OCI-LY1 (cell line): Measurements from ENCODE around the gene ROR1.

Experiments
- H2AFZ ChIP-seq: fragments of 200-600 bp; sonication (generic), shearing (Covaris generic); 2 replicates; pipeline ENCODE4 v1.6.0; 2014; ENCODE audit warnings: antibody characterized with exemption, mild to moderate bottlenecking, low read length
- H3F3A ChIP-seq: fragments of 200-600 bp; sonication (generic), shearing (Covaris generic); 2 replicates; pipeline ENCODE4 v1.6.0; 2014; ENCODE audit warnings: mild to moderate bottlenecking, antibody characterized with exemption, low read length, moderate library complexity; ENCODE audit not compliant: insufficient read depth
- H3K27ac ChIP-seq: fragments of 200-600 bp; sonication (generic); 2 replicates; pipeline ENCODE4 v1.5.1; 2014; ENCODE audit warnings: low read length, mixed run types, mild to moderate bottlenecking, low read depth; ENCODE audit not compliant: poor library complexity, severe bottlenecking
- H3K27me3 ChIP-seq: fragments of 200-600 bp; sonication (generic); 2 replicates; pipeline ENCODE4 v1.6.0; 2014; ENCODE audit warnings: antibody characterized with exemption, mild to moderate bottlenecking, low read length, moderate library complexity; ENCODE audit not compliant: insufficient read depth
- H3K36me3 ChIP-seq: fragments of 200-600 bp; sonication (generic); 2 replicates; pipeline ENCODE4 v1.6.1; 2014; ENCODE audit warnings: mild to moderate bottlenecking, antibody characterized with exemption, low read length, moderate library complexity, mixed read lengths; ENCODE audit not compliant: insufficient read depth
- H3K4me1 ChIP-seq: fragments of 200-600 bp; sonication (generic); 2 replicates; pipeline ENCODE4 v1.5.1; 2014; ENCODE audit warnings: mild to moderate bottlenecking, low read length, moderate library complexity; ENCODE audit not compliant: insufficient read depth, severe bottlenecking
- H3K4me2 ChIP-seq: fragments of 200-600 bp; sonication (generic), shearing (Covaris generic); 2 replicates; pipeline ENCODE4 v1.6.1; 2014; ENCODE audit warnings: low read length
- H3K4me3 ChIP-seq: fragments of 200-600 bp; sonication (generic); 2 replicates; pipeline ENCODE4 v1.5.1; 2014; ENCODE audit warnings: low read length, low read depth, mild to moderate bottlenecking, mixed read lengths; ENCODE audit not compliant: poor library complexity, severe bottlenecking
- H3K79me2 ChIP-seq: fragments of 200-600 bp; shearing (Covaris generic); 2 replicates; pipeline ENCODE4 v1.6.1; 2016; ENCODE audit warnings: mixed run types, low read length, mixed read lengths; ENCODE audit not compliant: insufficient read depth
- H3K9ac ChIP-seq: fragments of 200-600 bp; sonication (generic), shearing (Covaris generic); 2 replicates; pipeline ENCODE4 v1.6.1; 2014; ENCODE audit warnings: mild to moderate bottlenecking, low read length, mixed read lengths
- H3K9me2 ChIP-seq: fragments of 200-600 bp; sonication (generic), shearing (Covaris generic); 2 replicates; pipeline ENCODE4 v1.6.1; 2014; ENCODE audit warnings: low read depth, mild to moderate bottlenecking, low read length, mixed read lengths
- H3K9me3 ChIP-seq: fragments of 200-600 bp; shearing (Covaris generic); 2 replicates; pipeline ENCODE4 v1.6.1; 2014; ENCODE audit warnings: low read length, mixed read lengths
- H4K20me1 ChIP-seq: fragments of 200-600 bp; sonication (generic), shearing (Covaris generic); 2 replicates; pipeline ENCODE4 v1.6.0; 2016; ENCODE audit warnings: mild to moderate bottlenecking, low read length; ENCODE audit not compliant: insufficient read depth
- CTCF ChIP-seq: fragments of 200-600 bp; sonication (generic), shearing (Covaris generic); IDR thresholded peaks from 2 replicates; pipeline ENCODE4 v1.5.1; 2017; ENCODE audit warnings: mild to moderate bottlenecking, antibody characterized with exemption, low read length, moderate library complexity, mixed read lengths
- EZH2 ChIP-seq: fragments of 200-600 bp; sonication (generic), shearing (Covaris generic); IDR thresholded peaks from 2 replicates; pipeline ENCODE4 v1.8.0; 2017; ENCODE audit warnings: borderline replicate concordance, mixed run types, mild to moderate bottlenecking, antibody characterized with exemption, low read length, moderate library complexity, mixed read lengths

Gene ROR1

GRCh38 chr1:64073705-64074104 lies 299.9 kb downstream of the ROR1 start:
- no peaks in the 10 kb centered on the region for H3K9me2 ChIP-seq
- TF ChIP-seq CTCF (no peak), EZH2 (no peak)
- no peaks in the 10 kb centered on the region for H3K27me3 ChIP-seq
- H3K4me2 ChIP-seq: no peak overlapping the region
- H3K4me3 ChIP-seq: no peak overlapping the region
- H3K9me3 ChIP-seq: no peaks in the 10 kb centered on the region
- H3F3A ChIP-seq: no peaks in the 10 kb centered on the region
- H3K4me1 ChIP-seq: no peaks in the 10 kb centered on the region
- no peaks in the 10 kb centered on the region for H3K36me3 ChIP-seq
- no peak overlapping the region for H3K27ac ChIP-seq
- no peaks in the 10 kb centered on the region for H4K20me1 ChIP-seq
- H2AFZ ChIP-seq: no peak overlapping the region
- no peak overlapping the region for H3K9ac ChIP-seq
- H3K79me2 ChIP-seq: no peaks in the 10 kb centered on the region

- Histone ChIP-seq H3K36me3 (no peaks in the 10 kb centered on the region), H3K9ac (no peak overlapping the region)
- TF ChIP-seq EZH2 (no peak), CTCF (no peak)
These were observed 300.9 kb downstream of the ROR1 start for GRCh38 chr1:64074767-64075166.

GRCh38 chr1:64077281-64077940 lies 303.6 kb downstream of the ROR1 start:
- Histone ChIP-seq H3F3A (no peaks in the 10 kb centered on the region), H3K4me3 (no peak overlapping the region), H4K20me1 (no peaks in the 10 kb centered on the region), H3K27ac (no peak overlapping the region), H3K4me2 (no peak overlapping the region), H3K36me3 (no peaks in the 10 kb centered on the region), H3K9me2 (no peaks in the 10 kb centered on the region), H3K4me1 (no peaks in the 10 kb centered on the region), H3K9me3 (no peaks in the 10 kb centered on the region), H3K27me3 (no peaks in the 10 kb centered on the region), H2AFZ (no peak overlapping the region), H3K79me2 (no peaks in the 10 kb centered on the region), H3K9ac (no peak overlapping the region)
- TF ChIP-seq CTCF: no peak
- TF ChIP-seq EZH2: no peak

More at GRCh38 chr1:64074767-64075166, 300.9 kb downstream of the ROR1 start:
- no peaks in the 10 kb centered on the region for H3F3A ChIP-seq
- H3K79me2 ChIP-seq: no peaks in the 10 kb centered on the region
- no peak overlapping the region for H3K4me2 ChIP-seq
- H3K27me3 ChIP-seq: no peaks in the 10 kb centered on the region
- no peaks in the 10 kb centered on the region for H3K9me3 ChIP-seq
- H4K20me1 ChIP-seq: no peaks in the 10 kb centered on the region
- no peak overlapping the region for H2AFZ ChIP-seq
- no peaks in the 10 kb centered on the region for H3K9me2 ChIP-seq
- no peak overlapping the region for H3K27ac ChIP-seq
- H3K4me3 ChIP-seq: no peak overlapping the region
- no peaks in the 10 kb centered on the region for H3K4me1 ChIP-seq
